ENCODE results near the gene TRPM5. TPM values are rescaled to one million over a fixed set of nuclear protein-coding genes. Genes with fewer than 3 reads are reported as not detected.

The TRPM5 gene
- polyA plus RNA-seq, 1 donor (not counting 4 experiments of a cell fraction or from before 2014, with no cell fraction given) = not detected

- Histone ChIP-seq H3K9me1 (ENCODE audit: control insufficient read depth, extremely low read depth, insufficient read depth, low read length) (no peaks in the 10 kb centered on the region), H3K79me2 (ENCODE audit: control insufficient read depth, insufficient read depth, low read length) (peaks cover 41% of the 10 kb centered on the region), H3K4me3 (ENCODE audit: control insufficient read depth in 2 of 3, extremely low read depth in 1 of 3, insufficient read depth in 2 of 3, low read depth in 1 of 3, low read length in 3 of 3) (no peak overlapping the region), H3K36me3 (ENCODE audit: control insufficient read depth in 2 of 2, extremely low read depth in 1 of 2, insufficient read depth in 2 of 2, low read length in 2 of 2) (peaks cover 36 to 40% of the 10 kb centered on the region in 2 experiments), H4K20me1 (ENCODE audit: control insufficient read depth, extremely low read depth, insufficient read depth, low read length) (peaks cover 2% of the 10 kb centered on the region), H3K9me3 (ENCODE audit: control insufficient read depth, low read depth, low read length) (no peaks in the 10 kb centered on the region), H3K9ac (ENCODE audit: control insufficient read depth, extremely low read depth, insufficient read depth, low read length) (no peak overlapping the region), H3K27me3 (ENCODE audit: control insufficient read depth, extremely low read depth, insufficient read depth, low read length) (no peaks in the 10 kb centered on the region), H3K27ac (ENCODE audit: control insufficient read depth, insufficient read depth, low read length) (no peak overlapping the region), H2AFZ (ENCODE audit: control insufficient read depth, low read length) (no peak overlapping the region), H3K4me2 (ENCODE audit: control insufficient read depth, extremely low read depth, insufficient read depth, low read depth, low read length) (no peak overlapping the region), H3K4me1 (ENCODE audit: control insufficient read depth, extremely low read depth, insufficient read depth, low read length) (peaks cover 13% of the 10 kb centered on the region)
- dilution Hi-C loops (cut with MboI; ENCODE audit: extremely low pct_ligation_motif_present, low sequenced_read_pairs) = no loop called here
- DNase-seq (ENCODE audit: low read depth, low spot score) = no peak
- TF ChIP-seq CTCF (optimal IDR thresholded peaks at IDR 0.05 in 1 of 3, IDR thresholded peaks at IDR 0.05 in 1 of 3, conservative IDR thresholded peaks at IDR 0.05 in 1 of 3; ENCODE audit: extremely low read depth in 1 of 3, insufficient read depth in 2 of 3, low read length in 3 of 3) (no peak), EZH2 (IDR thresholded peaks at IDR 0.05; ENCODE audit: low read length) (no peak)
- FAIRE-seq = no peak
Measured at GRCh38 chr11:2395856-2396255, 48.5 kb downstream of the TRPM5 start.

- Histone ChIP-seq H3K4me1 (ENCODE audit: control insufficient read depth, extremely low read depth, insufficient read depth, low read length) (peaks cover 17% of the 10 kb centered on the region), H3K4me2 (ENCODE audit: control insufficient read depth, extremely low read depth, insufficient read depth, low read depth, low read length) (no peak overlapping the region)
- TF ChIP-seq EZH2 (IDR thresholded peaks at IDR 0.05; ENCODE audit: low read length) (no peak), CTCF (optimal IDR thresholded peaks at IDR 0.05 in 1 of 3, IDR thresholded peaks at IDR 0.05 in 1 of 3, conservative IDR thresholded peaks at IDR 0.05 in 1 of 3; ENCODE audit: extremely low read depth in 1 of 3, insufficient read depth in 2 of 3, low read length in 3 of 3) (no peak)
Measured at GRCh38 chr11:2395211-2395730, 49.0 kb downstream of the TRPM5 start.

More at GRCh38 chr11:2395211-2395730, 49.0 kb downstream of the TRPM5 start:
- no peaks in the 10 kb centered on the region for H3K9me3 ChIP-seq (ENCODE audit: control insufficient read depth, low read depth, low read length)
- H4K20me1 ChIP-seq (ENCODE audit: control insufficient read depth, extremely low read depth, insufficient read depth, low read length) = peaks cover 5% of the 10 kb centered on the region
- dilution Hi-C loops (cut with MboI; ENCODE audit: extremely low pct_ligation_motif_present, low sequenced_read_pairs) = no loop called here
- no peaks in the 10 kb centered on the region for H3K27me3 ChIP-seq (ENCODE audit: control insufficient read depth, extremely low read depth, insufficient read depth, low read length)
- FAIRE-seq = no peak
- H3K79me2 ChIP-seq (ENCODE audit: control insufficient read depth, insufficient read depth, low read length) = peaks cover 43% of the 10 kb centered on the region
- no peak overlapping the region for H3K9ac ChIP-seq (ENCODE audit: control insufficient read depth, extremely low read depth, insufficient read depth, low read length)
- H3K27ac ChIP-seq (ENCODE audit: control insufficient read depth, insufficient read depth, low read length) = no peak overlapping the region
- H3K4me3 ChIP-seq (ENCODE audit: control insufficient read depth in 2 of 3, extremely low read depth in 1 of 3, insufficient read depth in 2 of 3, low read depth in 1 of 3, low read length in 3 of 3) = no peak overlapping the region
- peaks cover 36 to 40% of the 10 kb centered on the region in 2 experiments for H3K36me3 ChIP-seq (ENCODE audit: control insufficient read depth in 2 of 2, extremely low read depth in 1 of 2, insufficient read depth in 2 of 2, low read length in 2 of 2)
- DNase-seq (ENCODE audit: low read depth, low spot score) = no peak
- no peaks in the 10 kb centered on the region for H3K9me1 ChIP-seq (ENCODE audit: control insufficient read depth, extremely low read depth, insufficient read depth, low read length)
- no peak overlapping the region for H2AFZ ChIP-seq (ENCODE audit: control insufficient read depth, low read length)
